PC-3 (cell line): ENCODE data around the gene PTGER2.

Source experiments
- EZH2phosphoT487 ChIP-seq: fragments of 300-600 bp; sonication (generic); IDR thresholded peaks from 2 replicates; pipeline ENCODE4 v1.6.1; 2018; ENCODE audit warnings: mild to moderate bottlenecking, antibody characterized with exemption, low read length, borderline replicate concordance
- TF ChIP-seq, protein P1 (sequence below): fragments of 300-600 bp; sonication (generic); conservative IDR thresholded peaks from 2 replicates; pipeline ENCODE4 v1.5.1; 2017; ENCODE audit warnings: antibody characterized with exemption, low read depth, mild to moderate bottlenecking, low read length

DNA sequence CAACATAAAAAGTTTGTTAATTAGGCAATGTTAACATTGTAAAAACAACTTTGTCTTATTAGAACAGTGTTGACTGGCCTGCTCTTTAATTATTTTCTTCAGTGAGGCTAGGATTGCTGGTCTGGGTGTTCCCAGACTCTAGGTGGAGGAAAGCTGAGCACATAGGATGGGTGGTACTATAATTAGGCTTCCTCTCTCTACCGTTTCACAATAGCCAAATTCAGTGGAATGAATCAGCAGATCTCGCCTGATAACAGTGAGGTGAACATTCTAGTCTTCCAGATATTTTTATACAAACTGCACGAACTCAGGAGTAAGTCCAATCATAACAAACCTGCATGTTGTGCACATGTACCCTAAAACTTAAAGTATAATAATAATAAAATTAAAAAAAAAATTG is 34.7 kb upstream of the PTGER2 start:
- TF ChIP-seq, protein P1, sequence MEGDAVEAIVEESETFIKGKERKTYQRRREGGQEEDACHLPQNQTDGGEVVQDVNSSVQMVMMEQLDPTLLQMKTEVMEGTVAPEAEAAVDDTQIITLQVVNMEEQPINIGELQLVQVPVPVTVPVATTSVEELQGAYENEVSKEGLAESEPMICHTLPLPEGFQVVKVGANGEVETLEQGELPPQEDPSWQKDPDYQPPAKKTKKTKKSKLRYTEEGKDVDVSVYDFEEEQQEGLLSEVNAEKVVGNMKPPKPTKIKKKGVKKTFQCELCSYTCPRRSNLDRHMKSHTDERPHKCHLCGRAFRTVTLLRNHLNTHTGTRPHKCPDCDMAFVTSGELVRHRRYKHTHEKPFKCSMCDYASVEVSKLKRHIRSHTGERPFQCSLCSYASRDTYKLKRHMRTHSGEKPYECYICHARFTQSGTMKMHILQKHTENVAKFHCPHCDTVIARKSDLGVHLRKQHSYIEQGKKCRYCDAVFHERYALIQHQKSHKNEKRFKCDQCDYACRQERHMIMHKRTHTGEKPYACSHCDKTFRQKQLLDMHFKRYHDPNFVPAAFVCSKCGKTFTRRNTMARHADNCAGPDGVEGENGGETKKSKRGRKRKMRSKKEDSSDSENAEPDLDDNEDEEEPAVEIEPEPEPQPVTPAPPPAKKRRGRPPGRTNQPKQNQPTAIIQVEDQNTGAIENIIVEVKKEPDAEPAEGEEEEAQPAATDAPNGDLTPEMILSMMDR, result no peak
- TF ChIP-seq EZH2phosphoT487, result no peak
